Astrocyte (in vitro differentiated cells and primary cell): Measurements from ENCODE around the gene ST3GAL6. TPM values are rescaled to one million over a fixed set of nuclear protein-coding genes. Genes with fewer than 3 reads are reported as not detected.

Experiments used
- DNase-seq: peaks from one replicate; pipeline ENCODE4 v3.0.0-alpha.2; 2010; ENCODE audit warnings: low read depth
- FAIRE-seq: peaks from 2 replicates; lab custom pipeline; 2011; peaks lifted over from hg19 to GRCh38; lab: Jason Lieb, UNC
- H2AFZ ChIP-seq: 2 replicates; pipeline ENCODE4 v1.6.0; 2012; ENCODE audit warnings: low read depth, low read length, inconsistent platforms
- H3K27ac ChIP-seq: 2 replicates; pipeline ENCODE4 v1.5.1; 2011; ENCODE audit warnings: low read depth, low read length, inconsistent platforms
- H3K27me3 ChIP-seq: 2 replicates; pipeline ENCODE4 v1.6.0; 2011; ENCODE audit warnings: low read length, inconsistent platforms; ENCODE audit not compliant: insufficient read depth
- H3K36me3 ChIP-seq: 2 replicates; pipeline ENCODE4 v1.5.1; 2011; ENCODE audit warnings: low read length, inconsistent platforms; ENCODE audit not compliant: insufficient read depth
- H3K4me1 ChIP-seq: 2 replicates; pipeline ENCODE4 v1.5.1; 2011; ENCODE audit warnings: low read length, inconsistent platforms; ENCODE audit not compliant: insufficient read depth
- H3K4me2 ChIP-seq: 2 replicates; pipeline ENCODE4 v1.6.0; 2012; ENCODE audit warnings: low read length, inconsistent platforms
- H3K4me3 ChIP-seq: 2 replicates; pipeline ENCODE4 v1.5.1; 2011; ENCODE audit warnings: low read depth, mild to moderate bottlenecking, low read length, inconsistent platforms; ENCODE audit not compliant: insufficient read depth
- H3K79me2 ChIP-seq: 2 replicates; pipeline ENCODE4 v1.6.0; 2012; ENCODE audit warnings: mild to moderate bottlenecking, low read length, inconsistent platforms; ENCODE audit not compliant: insufficient read depth
- H3K9ac ChIP-seq: 2 replicates; pipeline ENCODE4 v1.6.0; 2012; ENCODE audit warnings: mild to moderate bottlenecking, low read length, inconsistent platforms
- H3K9me3 ChIP-seq: 2 replicates; pipeline ENCODE4 v1.5.1; 2012; ENCODE audit warnings: low read depth, mild to moderate bottlenecking, low read length, inconsistent platforms; ENCODE audit not compliant: insufficient read depth
- H4K20me1 ChIP-seq: 2 replicates; pipeline ENCODE4 v1.6.0; 2012; ENCODE audit warnings: low read length, inconsistent platforms; ENCODE audit not compliant: insufficient read depth
- H3K27ac Mint-ChIP-seq: one replicate; pipeline ENCODE4 v1.8.0; 2021; ENCODE audit warnings: mild to moderate bottlenecking, mixed read lengths; ENCODE audit not compliant: unreplicated experiment
- H3K27me3 Mint-ChIP-seq: one replicate; pipeline ENCODE4 v1.8.0; 2021; ENCODE audit warnings: low read depth, mixed read lengths; ENCODE audit not compliant: unreplicated experiment
- H3K36me3 Mint-ChIP-seq: one replicate; pipeline ENCODE4 v1.8.0; 2021; ENCODE audit warnings: low read depth, mixed read lengths; ENCODE audit not compliant: unreplicated experiment
- H3K4me1 Mint-ChIP-seq: one replicate; pipeline ENCODE4 v1.8.0; 2021; ENCODE audit warnings: low read depth, mixed read lengths; ENCODE audit not compliant: unreplicated experiment
- H3K4me3 Mint-ChIP-seq: one replicate; pipeline ENCODE4 v1.8.0; 2021; ENCODE audit warnings: mild to moderate bottlenecking, moderate library complexity, mixed read lengths; ENCODE audit not compliant: unreplicated experiment
- H3K9me3 Mint-ChIP-seq: one replicate; pipeline ENCODE4 v1.8.0; 2021; ENCODE audit warnings: mild to moderate bottlenecking, mixed read lengths; ENCODE audit not compliant: unreplicated experiment
- CTCF ChIP-seq: IDR thresholded peaks from 2 replicates; pipeline ENCODE4 v1.5.1; 2011; ENCODE audit warnings: low read depth, mild to moderate bottlenecking, inconsistent platforms, low read length, moderate library complexity; ENCODE audit not compliant: insufficient read depth
- EZH2 ChIP-seq: IDR thresholded peaks from 2 replicates; pipeline ENCODE4 v1.6.1; 2012; ENCODE audit warnings: mild to moderate bottlenecking, low read length, inconsistent platforms; ENCODE audit not compliant: insufficient read depth
- total RNA-seq: library from RNA; stranded (reverse); gene quantifications from 2 replicates; pipeline ENCODE4 v1.2.1, GENCODE V29; 2021

ST3GAL6 gene
- total RNA-seq, 1 donor from 2014 or later: 4.8 TPM

GRCh38 chr3:98725352-98725751 lies 37.8 kb upstream of the ST3GAL6 start:
- H3K27me3 Mint-ChIP-seq: peaks cover 4% of the 10 kb centered on the region
- Histone ChIP-seq H4K20me1 (no peaks in the 10 kb centered on the region), H3K36me3 (no peaks in the 10 kb centered on the region), H3K4me2 (no peak overlapping the region), H3K9ac (no peak overlapping the region), H2AFZ (no peak overlapping the region), H3K4me3 (no peak overlapping the region), H3K4me1 (peaks cover 2% of the 10 kb centered on the region), H3K27me3 (no peaks in the 10 kb centered on the region), H3K79me2 (no peaks in the 10 kb centered on the region), H3K27ac (no peak overlapping the region), H3K9me3 (no peaks in the 10 kb centered on the region)
- DNase-seq: no peak
- H3K9me3 Mint-ChIP-seq: no peaks in the 10 kb centered on the region
- H3K4me3 Mint-ChIP-seq: no peak overlapping the region
- peaks cover 3% of the 10 kb centered on the region for H3K4me1 Mint-ChIP-seq
- FAIRE-seq: no peak
- no peak overlapping the region for H3K27ac Mint-ChIP-seq
- no peaks in the 10 kb centered on the region for H3K36me3 Mint-ChIP-seq
- no peak for TF ChIP-seq EZH2
- TF ChIP-seq CTCF: no peak

GRCh38 chr3:98726084-98726483 lies 37.1 kb upstream of the ST3GAL6 start:
- H3K4me3 ChIP-seq: no peak overlapping the region
- Mint-ChIP-seq H3K9me3 (no peaks in the 10 kb centered on the region), H3K27ac (no peak overlapping the region), H3K36me3 (no peaks in the 10 kb centered on the region), H3K4me1 (peaks cover 3% of the 10 kb centered on the region), H3K27me3 (peaks cover 4% of the 10 kb centered on the region), H3K4me3 (no peak overlapping the region)
- no peaks in the 10 kb centered on the region for H4K20me1 ChIP-seq
- H3K27me3 ChIP-seq: no peaks in the 10 kb centered on the region
- no peak overlapping the region for H2AFZ ChIP-seq
- H3K9ac ChIP-seq: no peak overlapping the region
- H3K9me3 ChIP-seq: no peaks in the 10 kb centered on the region
- no peak for TF ChIP-seq CTCF
- no peak for TF ChIP-seq EZH2
- DNase-seq (peak; percentile 78), FAIRE-seq (peak; percentile 58)
- H3K4me1 ChIP-seq: peaks cover 6% of the 10 kb centered on the region
- no peak overlapping the region for H3K4me2 ChIP-seq
- no peaks in the 10 kb centered on the region for H3K36me3 ChIP-seq
- H3K27ac ChIP-seq: no peak overlapping the region
- no peaks in the 10 kb centered on the region for H3K79me2 ChIP-seq

GRCh38 chr3:98727638-98728037 lies 35.5 kb upstream of the ST3GAL6 start:
- peaks cover 4% of the 10 kb centered on the region for H3K27me3 Mint-ChIP-seq
- no peak for TF ChIP-seq EZH2
- no peak for TF ChIP-seq CTCF
- DNase-seq: no peak
- Histone ChIP-seq H3K9ac (no peak overlapping the region), H3K27me3 (no peaks in the 10 kb centered on the region), H3K9me3 (no peaks in the 10 kb centered on the region), H3K27ac (no peak overlapping the region), H4K20me1 (no peaks in the 10 kb centered on the region), H3K4me1 (peaks cover 6% of the 10 kb centered on the region), H3K4me2 (no peak overlapping the region), H3K36me3 (no peaks in the 10 kb centered on the region), H3K4me3 (no peak overlapping the region), H3K79me2 (no peaks in the 10 kb centered on the region), H2AFZ (no peak overlapping the region)
- H3K4me1 Mint-ChIP-seq: peaks cover 3% of the 10 kb centered on the region
- H3K4me3 Mint-ChIP-seq: no peak overlapping the region
- no peak overlapping the region for H3K27ac Mint-ChIP-seq
- no peaks in the 10 kb centered on the region for H3K36me3 Mint-ChIP-seq
- no peaks in the 10 kb centered on the region for H3K9me3 Mint-ChIP-seq
- FAIRE-seq: no peak
